ENCODE measurements around the gene METTL25. TPM values are rescaled to one million over a fixed set of nuclear protein-coding genes. Genes with fewer than 3 reads are reported as not detected.

The METTL25 gene
- total RNA-seq, 2 donors from 2014 or later: 2.6 to 9.6 TPM

GRCh38 chr12:82475211-82475610, 116.9 kb downstream of the METTL25 start:
- TF ChIP-seq POLR2A (IDR thresholded peaks at IDR 0.05) (no peak), CTCF (IDR thresholded peaks at IDR 0.05) (no peak)
- H3K9me3 ChIP-seq: no peaks in the 10 kb centered on the region
- intact Hi-C loops (cut with DNase I): no loop called here
- H3K4me3 ChIP-seq: no peak overlapping the region
- no peaks in the 10 kb centered on the region for H3K27me3 ChIP-seq
- WGBS, 2 donors: 90 to 95% methylated on average over 1 of the region's 1 CpG
- H3K27ac ChIP-seq: no peak overlapping the region
- H3K4me1 ChIP-seq: no peaks in the 10 kb centered on the region
- no peak for ATAC-seq
- no peaks in the 10 kb centered on the region for H3K36me3 ChIP-seq (replicated peaks in 1 of 2; ENCODE audit: insufficient read depth in 1 of 2, low read depth in 2 of 2)
- no peak for DNase-seq

GRCh38 chr12:82476511-82476910, 118.2 kb downstream of the METTL25 start:
- WGBS, 2 donors: 86 to 88% methylated on average over 4 of the region's 4 CpGs
- no peak for ATAC-seq
- TF ChIP-seq CTCF (IDR thresholded peaks at IDR 0.05): no peak
- TF ChIP-seq POLR2A (IDR thresholded peaks at IDR 0.05): no peak
- intact Hi-C loops (cut with DNase I): no loop called here
- Histone ChIP-seq H3K4me1 (no peaks in the 10 kb centered on the region), H3K36me3 (replicated peaks in 1 of 2; ENCODE audit: insufficient read depth in 1 of 2, low read depth in 2 of 2) (no peaks in the 10 kb centered on the region), H3K9me3 (no peaks in the 10 kb centered on the region), H3K27me3 (no peaks in the 10 kb centered on the region), H3K27ac (no peak overlapping the region), H3K4me3 (no peak overlapping the region)
- no peak for DNase-seq

- no peak for DNase-seq
- ATAC-seq: no peak
- Histone ChIP-seq H3K27me3 (no peaks in the 10 kb centered on the region), H3K4me1 (no peaks in the 10 kb centered on the region), H3K9me3 (no peaks in the 10 kb centered on the region), H3K4me3 (no peak overlapping the region), H3K27ac (no peak overlapping the region), H3K36me3 (replicated peaks in 1 of 2; ENCODE audit: insufficient read depth in 1 of 2, low read depth in 2 of 2) (no peaks in the 10 kb centered on the region)
- TF ChIP-seq CTCF (IDR thresholded peaks at IDR 0.05) (no peak), POLR2A (IDR thresholded peaks at IDR 0.05) (no peak)
- intact Hi-C loops (cut with DNase I): no loop called here
- 17 to 29% methylated on average over 1 of the region's 1 CpG for WGBS, 2 donors
Observed at GRCh38 chr12:82479511-82479910, 121.2 kb downstream of the METTL25 start.

GRCh38 chr12:82480606-82481005, 122.3 kb downstream of the METTL25 start:
- no peaks in the 10 kb centered on the region for H3K27me3 ChIP-seq
- no peak overlapping the region for H3K27ac ChIP-seq
- intact Hi-C loops (cut with DNase I): no loop called here
- WGBS, 2 donors: 94 to 95% methylated on average over 3 of the region's 3 CpGs
- H3K4me3 ChIP-seq: no peak overlapping the region
- no peaks in the 10 kb centered on the region for H3K36me3 ChIP-seq (replicated peaks in 1 of 2; ENCODE audit: insufficient read depth in 1 of 2, low read depth in 2 of 2)
- TF ChIP-seq POLR2A (IDR thresholded peaks at IDR 0.05): no peak
- no peak for TF ChIP-seq CTCF (IDR thresholded peaks at IDR 0.05)
- no peaks in the 10 kb centered on the region for H3K9me3 ChIP-seq
- DNase-seq (no peak), ATAC-seq (no peak)
- no peaks in the 10 kb centered on the region for H3K4me1 ChIP-seq

GRCh38 chr12:82481954-82482353, 123.6 kb downstream of the METTL25 start:
- Histone ChIP-seq H3K36me3 (replicated peaks in 1 of 2; ENCODE audit: insufficient read depth in 1 of 2, low read depth in 2 of 2) (no peaks in the 10 kb centered on the region), H3K4me3 (no peak overlapping the region), H3K27ac (no peak overlapping the region), H3K4me1 (no peaks in the 10 kb centered on the region), H3K27me3 (no peaks in the 10 kb centered on the region), H3K9me3 (no peaks in the 10 kb centered on the region)
- ATAC-seq (no peak), DNase-seq (no peak)
- WGBS, 2 donors: 80 to 83% methylated on average over 2 of the region's 2 CpGs
- TF ChIP-seq POLR2A (IDR thresholded peaks at IDR 0.05) (no peak), CTCF (IDR thresholded peaks at IDR 0.05) (no peak)
- intact Hi-C loops (cut with DNase I): no loop called here
